Gastroesophageal sphincter (tissue), 4 donors: ENCODE data around the gene PAPPA2. TPM values are rescaled to one million over a fixed set of nuclear protein-coding genes. Genes with fewer than 3 reads are reported as not detected.

Source experiments
- ATAC-seq: fragments of 150-250 bp; one replicate; pipeline ENCODE4 v1.9.1; 2016; ENCODE audit warnings: mild to moderate bottlenecking, moderate library complexity
- H3K27ac ChIP-seq, 4 donors: fragments of 200-600 bp; sonication (generic) in 3 of 4; 1 replicate in 3 of 4; 2 replicates in 1 of 4; pipeline ENCODE4 v1.5.1; 2016 to 2019
- H3K27me3 ChIP-seq: fragments of 200-600 bp; sonication (generic); one replicate; pipeline ENCODE4 v1.5.1; 2019
- H3K36me3 ChIP-seq, 2 donors: fragments of 200-600 bp; sonication (generic); one replicate each; pipeline ENCODE4 v1.5.1; 2019; ENCODE audit warnings: control low read depth in 1 of 2
- H3K4me1 ChIP-seq, 3 donors: fragments of 200-600 bp; sonication (generic); 1 replicate in 2 of 3; 2 replicates in 1 of 3; pipeline ENCODE4 v1.5.1; 2016 to 2019; ENCODE audit warnings: control low read depth in 2 of 3
- H3K4me3 ChIP-seq, 2 donors: fragments of 200-600 bp; sonication (generic); one replicate each; pipeline ENCODE4 v1.5.1; 2019; ENCODE audit warnings: mild to moderate bottlenecking in 1 of 2, moderate library complexity in 1 of 2
- H3K9me3 ChIP-seq, 3 donors: fragments of 200-600 bp; sonication (generic); one replicate each; pipeline ENCODE4 v1.5.1; 2017 to 2019; ENCODE audit warnings: control low read depth in 2 of 3
- CTCF ChIP-seq, 4 experiments: fragments of 200-600 bp in 2 of 4; fragments of 450-650 bp in 2 of 4; sonication (generic) in 1 of 4; IDR thresholded peaks; one replicate each; pipeline ENCODE4 v1.5.1; 2017 to 2019; ENCODE audit warnings: antibody characterized with exemption in 4 of 4, mild to moderate bottlenecking in 2 of 4, moderate library complexity in 2 of 4
- EP300 ChIP-seq: sonication (generic); formaldehyde crosslinking; IDR thresholded peaks from one replicate; pipeline ENCODE4 v1.6.1; 2017; ENCODE audit warnings: antibody characterized with exemption, mild to moderate bottlenecking
- POLR2A ChIP-seq, 2 donors: fragments of 450-650 bp; IDR thresholded peaks; one replicate each; pipeline ENCODE4 v1.6.1; 2017; ENCODE audit warnings: antibody characterized with exemption in 2 of 2, mild to moderate bottlenecking in 2 of 2, moderate library complexity in 1 of 2
- POLR2AphosphoS5 ChIP-seq: sonication (generic); formaldehyde crosslinking; IDR thresholded peaks from one replicate; pipeline ENCODE4 v1.6.1; 2017; ENCODE audit warnings: antibody characterized with exemption
- WGBS, 2 donors: methylation state at CpG; one replicate each; pipeline ENCODE4 v1.1.5; 2018; ENCODE audit warnings: low coverage in 1 of 2; 5-methylcytosine and 5-hydroxymethylcytosine counted together
- total RNA-seq, 4 donors: library from RNA; depleted of rRNA; stranded (reverse); fragments of >200 nt; gene quantifications; one replicate each; pipeline ENCODE4 v1.1.0, GENCODE V29; 2016

The PAPPA2 gene
- total RNA-seq, 4 donors from 2014 or later: 0.10 to 0.54 (median 0.14) TPM

DNA sequence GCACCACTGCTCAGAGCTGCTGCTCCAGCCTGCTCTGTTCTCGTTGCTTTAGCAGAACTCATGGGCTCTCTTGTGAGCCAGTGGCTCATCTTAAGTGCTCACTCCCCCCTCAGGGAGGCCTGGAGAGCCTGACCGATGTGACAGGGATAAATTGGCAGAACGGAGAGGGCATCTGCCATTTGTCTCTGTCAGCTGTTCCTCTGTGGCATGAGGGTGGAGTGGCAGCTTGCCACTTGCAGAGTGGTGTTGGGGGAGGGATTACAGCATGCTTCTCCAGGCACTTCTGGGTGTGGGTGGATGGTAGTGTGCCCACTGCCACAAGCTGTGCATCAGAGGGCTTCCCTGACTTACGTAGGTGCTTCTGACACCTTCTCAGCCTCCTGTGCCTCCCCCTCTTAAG is 229.5 kb downstream of the PAPPA2 start:
- H3K27ac ChIP-seq: no peak overlapping the region
- ATAC-seq: no peak
- peaks cover 0 to 34% (median 0%) of the 10 kb centered on the region in 3 donors for H3K4me1 ChIP-seq
- TF ChIP-seq POLR2A (IDR thresholded peaks at IDR 0.05): no peak
- H3K27me3 ChIP-seq: no peaks in the 10 kb centered on the region
- no peak overlapping the region for H3K4me3 ChIP-seq
- no peaks in the 10 kb centered on the region for H3K36me3 ChIP-seq
- H3K9me3 ChIP-seq: no peaks in the 10 kb centered on the region
- WGBS, 2 donors: 38 to 54% methylated on average over 1 to 2 of the region's 4 CpGs

- Histone ChIP-seq H3K27ac (peak overlapping the region in 1 of 4 donors; percentile 36), H3K9me3 (no peaks in the 10 kb centered on the region), H3K4me3 (no peak overlapping the region), H3K4me1 (peaks cover 0 to 34% (median 0%) of the 10 kb centered on the region in 3 donors), H3K27me3 (no peaks in the 10 kb centered on the region), H3K36me3 (no peaks in the 10 kb centered on the region)
- TF ChIP-seq POLR2A (IDR thresholded peaks at IDR 0.05): no peak
- TF ChIP-seq EP300: no peak
- no peak for TF ChIP-seq POLR2AphosphoS5
- no peak for TF ChIP-seq CTCF (IDR thresholded peaks at IDR 0.05)
- no peak for ATAC-seq
- WGBS, 2 donors: 72 to 85% methylated on average over 3 to 6 of the region's 6 CpGs
Observed at GRCh38 chr1:176692988-176693696, 230.2 kb downstream of the PAPPA2 start.

GRCh38 chr1:176693697-176694329 is 230.8 kb downstream of the PAPPA2 start:
- peak overlapping the region in 1 of 4 donors; percentile 36 for H3K27ac ChIP-seq
- H3K36me3 ChIP-seq: no peaks in the 10 kb centered on the region
- H3K4me3 ChIP-seq: no peak overlapping the region
- peaks cover 0 to 34% (median 0%) of the 10 kb centered on the region in 3 donors for H3K4me1 ChIP-seq
- TF ChIP-seq POLR2A (IDR thresholded peaks at IDR 0.05): no peak
- TF ChIP-seq EP300: peak; percentile 2
- peak; percentile 6 for TF ChIP-seq POLR2AphosphoS5
- TF ChIP-seq CTCF (IDR thresholded peaks at IDR 0.05): no peak
- no peaks in the 10 kb centered on the region for H3K27me3 ChIP-seq
- WGBS, 2 donors: 21 to 34% methylated on average over 5 to 10 of the region's 11 CpGs
- no peak for ATAC-seq
- H3K9me3 ChIP-seq: no peaks in the 10 kb centered on the region

DNA sequence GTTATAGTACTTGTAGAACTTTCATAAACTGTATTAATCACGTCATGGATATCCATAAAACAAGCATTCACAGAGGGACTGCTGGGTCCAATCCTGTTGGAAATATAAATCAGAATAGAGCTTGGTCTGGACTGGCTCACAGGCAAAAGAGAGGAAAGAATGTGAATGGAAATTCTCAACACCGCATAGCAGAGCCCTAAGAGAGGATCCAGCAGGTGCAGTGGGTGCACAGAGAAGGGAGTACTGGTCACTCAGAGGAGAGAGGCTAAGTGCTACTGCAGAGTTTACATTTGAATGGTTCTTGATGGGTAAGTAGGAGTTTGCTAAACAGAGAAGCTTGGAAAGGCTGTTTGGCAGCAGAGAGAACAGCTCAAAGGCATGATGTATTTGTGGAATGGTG is 231.7 kb downstream of the PAPPA2 start:
- ATAC-seq: no peak
- WGBS, 2 donors: 34 to 71% methylated on average over 1 to 2 of the region's 2 CpGs
- Histone ChIP-seq H3K27me3 (no peaks in the 10 kb centered on the region), H3K9me3 (no peaks in the 10 kb centered on the region), H3K27ac (no peak overlapping the region), H3K36me3 (no peaks in the 10 kb centered on the region), H3K4me1 (peaks cover 0 to 34% (median 0%) of the 10 kb centered on the region in 3 donors), H3K4me3 (no peak overlapping the region)
- TF ChIP-seq CTCF (IDR thresholded peaks at IDR 0.05) (no peak), POLR2AphosphoS5 (no peak), EP300 (no peak), POLR2A (IDR thresholded peaks at IDR 0.05) (no peak)

DNA sequence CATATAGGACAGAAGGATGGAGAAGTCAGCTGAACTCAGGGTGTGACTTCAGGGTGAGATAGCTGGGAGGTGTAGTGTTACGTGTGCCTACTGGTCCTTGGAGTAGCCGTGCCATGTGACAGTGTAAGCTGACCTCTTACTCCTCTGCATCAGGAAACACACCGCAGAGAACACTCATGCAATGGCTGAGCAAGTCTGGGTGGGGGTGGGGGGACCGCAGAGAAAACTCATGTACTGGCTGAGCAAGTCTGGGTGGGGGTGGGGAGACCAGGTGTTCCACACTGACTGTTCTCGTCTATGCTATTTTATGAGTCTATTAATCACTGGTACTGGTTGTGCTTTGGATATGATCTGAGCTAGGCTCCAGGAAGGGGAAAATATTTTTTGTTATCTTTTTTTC is 233.1 kb downstream of the PAPPA2 start:
- H3K36me3 ChIP-seq: no peaks in the 10 kb centered on the region
- H3K27me3 ChIP-seq: no peaks in the 10 kb centered on the region
- TF ChIP-seq POLR2A (IDR thresholded peaks at IDR 0.05): no peak
- no peak for TF ChIP-seq CTCF (IDR thresholded peaks at IDR 0.05)
- no peak for TF ChIP-seq EP300
- TF ChIP-seq POLR2AphosphoS5: no peak
- peaks cover 0 to 34% (median 0%) of the 10 kb centered on the region in 3 donors for H3K4me1 ChIP-seq
- H3K9me3 ChIP-seq: no peaks in the 10 kb centered on the region
- no peak for ATAC-seq
- no peak overlapping the region for H3K4me3 ChIP-seq
- WGBS, 2 donors: 55 to 100% methylated on average over 1 to 2 of the region's 5 CpGs
- no peak overlapping the region for H3K27ac ChIP-seq
